HT-29 (cell line): ENCODE results near the gene CCT7. TPM values are rescaled to one million over a fixed set of nuclear protein-coding genes. Genes with fewer than 3 reads are reported as not detected.
A peak's percentile ranks its signal among the peaks of the same experiment; 100 is the strongest.
"Not testable (repeated sequence)": the region's sequence is repeated elsewhere in the genome, so short reads cannot be mapped to it uniquely, and the experiment has no call there.

ENCODE experiments used
- DNase-seq: peaks from one replicate; pipeline ENCODE4 v3.0.0-alpha.2; 2015; ENCODE audit warnings: low spot score
- total RNA-seq: library from RNA; depleted of rRNA; stranded (reverse); fragments of >200 nt; shearing (Covaris generic); gene quantifications from 2 replicates; pipeline ENCODE4 v1.2.3, GENCODE V29; 2014; rRNA removed

The CCT7 gene
- total RNA-seq, result 502 and 515 TPM in 2 replicates

DNA sequence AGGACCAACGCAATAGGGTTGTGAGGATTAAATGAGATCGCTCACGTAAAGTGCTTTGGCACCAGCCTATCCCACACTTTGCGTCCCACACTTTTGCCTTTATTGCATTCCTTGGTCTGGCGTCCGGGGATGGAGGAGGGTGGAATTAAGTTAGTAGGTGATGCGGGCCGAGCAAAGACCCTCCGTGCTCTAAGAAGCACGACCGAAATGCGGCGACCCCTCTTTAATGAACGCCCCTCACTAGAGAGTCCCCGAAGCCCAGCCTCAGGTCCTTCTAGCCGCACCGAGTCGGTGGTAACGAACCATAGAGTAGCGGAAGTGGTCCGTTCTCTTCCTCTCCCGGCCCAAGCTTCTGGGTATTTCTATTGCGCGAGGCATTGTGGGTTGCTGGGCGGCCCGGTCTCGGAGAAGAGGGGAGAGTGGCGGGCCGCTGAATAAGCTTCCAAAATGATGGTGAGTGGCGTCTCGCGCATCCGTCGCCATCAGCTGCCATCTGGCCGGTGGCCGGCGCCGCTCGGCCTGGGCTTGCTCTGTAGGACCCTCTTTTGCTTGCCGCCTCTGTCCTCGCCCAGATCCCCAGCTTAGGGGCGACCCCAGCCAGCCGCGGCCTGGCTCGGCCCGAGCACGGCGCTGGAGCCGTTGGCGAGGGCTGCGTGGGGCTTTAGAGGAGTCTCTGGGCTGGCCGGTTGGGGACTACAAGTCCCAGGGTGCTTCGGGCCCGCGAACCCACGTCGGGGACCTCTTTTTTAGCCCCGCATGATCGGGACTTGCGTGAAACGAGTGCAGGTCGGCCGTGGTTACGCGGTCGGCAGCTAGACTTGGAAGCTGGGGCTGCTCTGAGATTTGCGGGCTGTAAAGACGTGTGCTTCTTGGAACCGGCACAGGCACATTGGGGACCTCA is at the start of gene CCT7:
TSS of gene CCT7 (plus strand) at position 377 of the 901 bp plus-strand sequence. CDS start at position 448, 71 bp downstream.
- DNase-seq, result peak; percentile 92

DNA sequence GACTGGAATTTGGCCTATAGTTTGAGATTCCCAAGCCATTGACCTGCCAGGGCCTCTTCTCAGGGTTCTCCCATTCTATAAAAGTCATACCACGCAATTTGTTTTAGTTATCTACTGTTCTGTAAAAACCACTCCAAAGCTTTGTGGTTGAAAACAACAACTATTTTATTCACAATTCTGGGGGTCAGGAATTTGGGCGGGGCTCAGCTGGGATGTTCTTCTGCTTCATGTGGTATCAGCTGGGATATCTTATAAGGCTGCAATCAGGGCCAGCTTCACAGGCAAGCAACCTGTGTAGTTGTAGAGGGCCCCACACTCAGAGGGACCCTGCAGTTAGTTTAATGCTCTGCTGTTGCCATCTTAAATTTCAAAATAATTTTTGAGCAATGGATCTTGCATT is 48.1 kb upstream of the CCT7 start:
- DNase-seq, result no peak

DNA sequence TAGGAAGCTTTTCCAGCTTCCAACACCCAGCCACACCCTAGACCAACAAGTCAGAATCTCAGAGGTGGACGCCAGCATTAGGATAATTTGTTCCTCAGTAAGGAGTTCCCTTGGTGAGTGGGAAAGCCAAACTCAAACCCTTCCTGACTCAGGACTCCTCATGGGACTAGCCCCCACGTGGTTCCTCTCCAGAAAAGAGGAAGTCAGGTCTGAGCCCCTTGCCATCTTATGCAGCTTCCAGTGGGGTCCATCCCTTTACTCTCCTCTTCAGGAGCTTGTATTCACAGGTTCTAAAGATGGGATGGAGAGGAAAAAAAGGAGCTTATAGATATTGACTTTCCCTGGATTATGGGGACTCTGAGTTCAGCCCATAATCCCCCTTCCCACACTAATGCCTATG is 46.6 kb upstream of the CCT7 start:
- DNase-seq, result no peak

DNA sequence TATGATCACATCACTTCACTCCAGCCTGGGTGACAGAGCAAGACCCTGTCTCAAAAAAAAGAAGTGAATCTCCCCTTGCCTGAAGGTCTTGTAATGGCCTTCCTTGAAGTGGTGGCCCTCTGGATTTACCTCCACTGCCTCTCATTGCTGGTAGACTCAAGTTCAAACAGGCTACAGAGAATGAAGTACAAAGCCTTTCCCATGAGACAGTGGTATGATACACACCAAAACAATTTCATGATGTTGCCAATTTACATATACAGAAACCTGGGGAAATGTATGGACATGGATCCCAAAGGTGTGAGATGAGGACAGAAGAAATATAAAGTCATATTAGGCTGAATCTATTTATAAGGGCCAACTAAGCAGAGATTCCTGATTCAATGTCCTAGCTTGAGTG is 36.5 kb upstream of the CCT7 start:
- no peak for DNase-seq

DNA sequence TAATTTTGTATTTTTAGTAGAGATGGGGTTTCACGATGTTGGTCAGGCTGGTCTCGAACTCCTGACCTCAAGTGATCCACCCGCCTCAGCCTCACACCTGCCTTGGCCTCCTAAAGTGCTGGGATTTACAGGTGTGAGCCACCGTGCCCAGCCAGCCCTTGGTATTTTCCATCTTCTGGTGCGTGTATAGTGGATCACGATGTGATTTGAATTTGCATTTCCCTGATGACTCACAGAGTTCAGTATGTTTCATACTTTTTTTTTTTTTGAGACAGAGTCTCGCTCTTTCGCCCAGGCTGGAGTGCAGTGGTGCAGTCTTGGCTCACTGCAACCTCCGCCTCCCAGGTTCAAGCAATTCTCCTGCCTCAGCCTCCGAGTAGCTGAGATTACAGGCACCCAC is 33.8 kb upstream of the CCT7 start:
- DNase-seq, result not testable (repeated sequence)

DNA sequence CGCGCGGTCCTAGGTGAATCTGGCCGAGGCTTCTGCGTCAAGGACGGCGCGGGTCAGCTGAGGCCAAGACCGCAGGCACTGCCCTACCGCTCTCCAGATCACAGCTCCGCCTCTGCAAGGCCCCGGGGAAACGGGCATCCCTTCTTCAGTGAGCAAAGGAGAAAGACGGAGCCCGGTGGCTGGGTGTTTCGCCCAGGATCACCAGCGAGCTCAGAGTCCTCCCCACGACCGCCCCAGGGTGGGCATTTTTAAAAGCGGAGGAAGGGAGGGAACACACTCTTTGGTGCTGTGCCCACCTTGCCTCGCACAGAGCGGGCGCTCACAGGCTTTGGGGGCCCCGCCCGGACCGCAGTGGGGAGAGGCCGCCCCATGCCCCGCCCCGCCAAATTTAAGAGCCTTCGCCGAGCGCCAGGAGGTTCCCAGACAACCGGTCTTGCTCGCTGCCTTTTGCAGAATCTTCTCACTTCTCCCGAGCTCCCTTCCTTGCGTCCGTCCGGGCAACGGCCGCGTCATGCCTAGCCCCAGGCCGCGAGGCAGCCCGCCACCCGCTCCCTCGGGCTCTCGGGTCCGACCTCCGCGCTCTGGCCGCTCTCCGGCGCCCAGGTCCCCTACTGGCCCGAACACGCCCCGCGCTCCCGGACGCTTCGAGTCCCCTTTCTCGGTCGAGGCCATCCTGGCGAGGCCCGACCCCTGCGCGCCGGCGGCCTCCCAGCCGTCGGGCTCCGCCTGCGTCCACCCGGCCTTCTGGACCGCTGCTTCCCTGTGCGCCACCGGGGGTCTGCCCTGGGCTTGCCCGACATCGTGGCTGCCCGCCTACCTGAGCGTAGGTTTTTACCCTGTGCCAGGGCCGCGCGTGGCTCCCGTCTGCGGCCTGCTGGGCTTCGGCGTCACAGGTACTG is 31.7 kb upstream of the CCT7 start, which contains the start of gene NOTO:
TSS of gene NOTO (plus strand) at position 419 of the 899 bp plus-strand sequence. CDS start at position 512, 93 bp downstream.
- no peak for DNase-seq

DNA sequence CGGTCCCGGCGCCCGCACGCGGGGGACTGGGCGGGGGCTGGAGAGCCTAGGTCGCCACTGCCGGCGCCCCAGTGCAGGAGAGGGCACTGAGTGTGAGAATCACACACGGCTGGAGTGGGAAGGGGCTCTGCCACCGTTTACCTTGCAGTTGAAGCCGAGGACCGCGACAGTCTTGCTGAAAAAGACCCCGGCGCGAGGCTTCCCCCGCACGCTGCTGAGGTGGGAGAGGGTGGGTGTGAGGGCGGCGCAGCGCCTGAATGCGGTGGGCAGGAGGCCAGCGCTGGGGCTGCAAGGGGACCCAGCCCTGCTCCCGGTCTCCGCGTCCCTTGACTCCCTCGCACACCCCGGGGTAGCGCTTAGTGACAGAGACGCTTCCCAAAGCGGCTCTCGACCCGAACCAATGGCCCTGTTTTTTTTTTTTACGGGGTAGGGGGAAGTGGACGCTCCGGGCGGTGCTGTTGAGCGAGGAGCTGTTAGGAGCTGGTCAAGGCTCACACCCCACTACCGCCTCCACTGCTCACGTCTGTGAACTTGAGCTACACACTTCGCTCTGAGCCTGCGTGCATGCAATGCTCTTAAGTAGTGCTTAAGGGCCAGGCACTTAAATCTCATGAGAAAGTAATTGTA is 30.9 kb upstream of the CCT7 start:
- no peak for DNase-seq

DNA sequence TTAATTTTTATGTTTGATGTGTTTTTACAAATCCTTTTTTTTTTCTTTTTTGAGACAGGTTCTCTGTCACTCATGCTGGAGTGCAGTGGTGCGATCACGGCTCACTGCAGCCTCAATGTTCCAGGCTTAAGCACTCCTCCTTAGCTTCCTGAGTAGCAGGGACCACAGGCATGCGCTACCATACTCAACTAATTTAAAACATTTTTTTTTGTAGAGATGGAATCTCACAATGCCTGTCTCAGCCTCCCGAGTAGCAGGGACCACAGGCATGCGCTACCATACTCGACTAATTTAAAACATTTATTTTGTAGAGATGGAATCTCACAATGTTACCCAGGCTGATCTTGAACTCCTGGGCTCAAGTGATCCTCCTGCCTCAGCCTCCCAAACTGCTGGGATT is 28.5 kb upstream of the CCT7 start:
- no peak for DNase-seq

DNA sequence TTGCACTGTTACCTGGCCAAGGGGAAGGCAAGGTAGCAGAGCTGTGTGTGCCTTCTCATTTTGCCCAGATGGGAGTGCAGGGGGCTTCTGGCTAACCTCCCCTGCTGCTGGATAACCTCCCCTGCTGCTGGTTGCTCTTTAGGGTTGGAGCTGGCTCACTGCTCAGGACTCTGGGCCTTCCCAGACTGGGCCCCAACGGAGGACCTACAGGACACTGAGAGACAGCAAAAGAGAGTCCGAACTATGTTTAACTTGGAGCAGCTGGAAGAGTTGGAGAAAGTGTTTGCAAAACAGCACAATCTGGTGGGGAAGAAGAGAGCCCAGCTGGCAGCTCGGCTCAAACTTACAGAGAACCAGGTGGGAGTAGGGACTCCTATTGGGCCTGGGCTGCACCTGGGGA is 25.9 kb upstream of the CCT7 start:
- DNase-seq, result no peak

DNA sequence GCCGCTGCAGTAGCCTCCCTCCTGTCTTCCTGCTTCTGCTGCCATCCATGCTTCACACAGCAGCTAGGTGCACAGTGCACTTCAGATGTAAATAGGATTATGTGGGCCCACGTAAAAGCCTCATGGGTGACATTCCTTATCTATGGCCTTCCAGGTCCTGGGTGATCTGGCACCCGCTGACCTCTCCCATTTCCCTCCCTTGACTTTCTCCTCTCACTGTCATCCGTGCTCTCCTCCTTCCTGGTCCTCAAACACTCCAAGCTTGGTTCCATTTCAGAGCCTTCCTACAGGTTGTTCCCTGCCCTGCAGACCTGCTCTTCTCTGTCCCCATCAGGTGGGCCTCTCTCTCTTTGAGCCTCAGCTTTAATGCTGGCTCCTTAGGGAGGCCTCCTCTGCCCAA is 24.1 kb upstream of the CCT7 start:
- no peak for DNase-seq

DNA sequence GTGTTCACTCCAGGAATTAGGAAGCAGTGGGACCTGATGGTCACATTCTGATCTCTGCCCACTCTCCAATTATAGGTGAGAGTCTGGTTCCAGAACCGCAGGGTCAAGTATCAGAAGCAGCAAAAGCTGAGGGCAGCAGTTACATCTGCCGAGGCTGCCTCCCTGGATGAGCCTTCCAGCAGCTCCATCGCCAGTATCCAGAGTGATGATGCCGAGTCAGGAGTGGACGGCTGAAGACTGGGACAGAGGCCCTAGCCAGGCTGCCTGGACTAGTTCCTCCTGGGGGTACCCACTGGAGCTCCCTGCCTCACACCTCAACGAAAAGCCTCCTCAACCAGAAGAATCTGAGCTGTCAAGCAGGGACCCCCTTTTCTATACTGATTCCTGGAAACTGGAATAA is 23.4 kb upstream of the CCT7 start:
- DNase-seq, result no peak

DNA sequence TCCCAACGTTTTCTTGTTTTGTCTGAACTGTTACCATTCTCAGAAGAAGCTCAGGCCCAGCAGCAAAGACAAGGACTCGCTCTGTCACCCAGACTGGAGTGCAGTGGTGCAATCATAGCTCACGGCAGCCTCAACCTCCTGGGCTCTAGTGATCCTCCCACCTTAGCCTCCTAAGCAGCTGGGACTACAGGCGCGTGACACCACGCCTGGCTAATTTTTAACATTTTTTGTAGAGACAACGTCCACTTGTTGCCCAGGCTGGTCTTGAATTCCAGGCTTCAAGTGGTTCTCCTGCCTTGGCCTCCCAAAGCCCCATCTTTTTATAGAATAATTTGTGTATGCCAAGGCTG is 22.0 kb upstream of the CCT7 start:
- DNase-seq, result no peak

DNA sequence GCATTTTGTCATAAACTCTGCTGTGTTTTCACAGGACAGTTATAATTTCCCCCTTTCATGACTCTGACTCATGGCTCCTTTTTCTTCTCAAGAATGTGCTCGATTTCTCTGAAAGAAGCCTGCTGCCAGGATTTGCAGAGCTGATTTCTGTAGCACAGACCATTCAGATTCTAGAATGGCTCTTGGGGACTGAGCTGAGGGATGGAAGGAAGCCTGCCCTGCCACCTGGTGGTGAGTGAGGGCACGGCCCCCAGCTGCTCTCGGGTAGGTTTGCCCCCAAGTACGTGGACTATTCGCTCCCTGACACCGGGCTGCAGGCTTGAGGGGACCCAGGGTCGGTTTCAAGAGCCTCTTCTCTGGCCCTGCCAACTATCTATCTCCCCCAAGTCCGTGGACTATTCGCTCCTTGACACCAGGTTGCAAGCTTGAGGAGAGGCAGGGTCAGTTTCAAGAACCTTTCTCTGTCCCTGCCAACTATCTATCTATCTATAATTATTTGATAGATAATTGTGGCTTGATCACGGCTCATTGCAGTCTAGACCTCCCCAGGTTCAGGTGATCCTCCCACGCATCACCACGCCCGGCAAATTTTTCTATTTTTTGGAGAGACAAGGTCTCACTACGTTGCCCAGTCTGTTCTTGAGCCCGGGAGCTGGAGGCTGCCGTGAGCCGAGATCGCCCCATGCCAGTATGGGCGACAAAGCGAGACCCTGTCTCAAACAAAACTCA is 21.5 kb upstream of the CCT7 start:
- peak; percentile 80 for DNase-seq

DNA sequence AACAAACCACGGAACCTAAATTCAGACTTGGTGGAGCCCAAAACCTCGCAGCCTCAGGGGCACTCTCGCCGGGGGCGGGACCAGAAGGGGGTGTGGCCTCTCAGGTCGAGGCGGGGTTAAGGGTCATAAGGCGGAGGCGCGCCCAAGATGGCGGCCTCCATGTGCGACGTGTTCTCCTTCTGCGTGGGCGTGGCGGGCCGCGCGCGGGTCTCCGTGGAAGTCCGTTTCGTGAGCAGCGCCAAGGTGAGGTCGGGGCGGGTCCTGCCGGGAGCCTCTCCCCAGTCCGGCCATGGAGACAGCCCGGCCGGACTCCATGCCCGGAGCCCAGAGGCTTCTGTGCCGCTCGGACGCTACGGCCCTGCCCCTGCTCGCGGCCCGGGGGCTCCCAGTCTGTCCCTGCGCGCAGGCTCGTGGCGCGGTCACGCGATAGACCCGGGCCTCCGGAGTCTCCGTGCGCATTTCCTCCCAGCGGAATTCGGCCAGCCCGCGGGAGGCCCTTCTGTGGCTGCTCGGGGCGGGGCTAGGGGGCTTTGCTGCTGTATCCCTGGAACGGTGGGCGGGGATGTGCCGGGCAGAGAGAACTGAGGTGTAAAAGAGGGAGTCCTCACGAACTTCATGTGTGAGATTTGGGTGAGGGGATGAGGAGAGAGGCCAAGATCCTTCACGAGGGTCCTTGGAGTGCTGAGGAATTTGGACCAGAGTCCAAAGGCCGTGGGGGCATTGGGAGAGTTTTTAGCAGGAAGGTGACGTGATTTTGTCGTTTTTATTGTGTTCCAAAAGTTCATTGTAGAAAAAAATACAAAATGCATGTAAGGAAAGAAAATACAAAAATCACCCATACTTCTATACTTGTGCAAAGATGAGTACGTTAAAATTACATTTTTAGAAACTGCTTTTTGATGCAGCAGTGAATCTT is 19.7 kb upstream of the CCT7 start, which contains the start of gene SMYD5:
TSS of gene SMYD5 (plus strand) at position 126 of the 916 bp plus-strand sequence. CDS start at position 148, 22 bp downstream.
- DNase-seq, result peak; percentile 81

DNA sequence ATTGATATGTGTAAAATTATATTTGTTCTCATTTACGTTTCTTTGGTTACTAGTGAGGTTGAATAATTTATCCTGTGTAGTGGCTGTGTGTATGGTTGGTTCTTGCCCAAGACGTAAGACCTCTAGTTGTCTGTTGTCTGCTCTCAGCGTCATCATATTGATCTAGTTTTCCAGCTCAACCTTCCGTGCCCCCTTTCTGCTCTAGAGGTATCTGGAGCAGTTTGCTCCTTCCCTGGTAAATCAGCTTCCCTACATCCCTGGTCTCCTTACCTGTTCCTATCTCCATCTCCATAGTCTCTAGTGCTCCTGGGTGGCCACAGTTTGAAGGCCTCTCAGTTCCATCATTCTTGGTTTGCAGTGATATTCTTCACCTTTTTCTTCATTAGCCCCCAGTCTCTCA is 18.9 kb upstream of the CCT7 start:
- no peak for DNase-seq

DNA sequence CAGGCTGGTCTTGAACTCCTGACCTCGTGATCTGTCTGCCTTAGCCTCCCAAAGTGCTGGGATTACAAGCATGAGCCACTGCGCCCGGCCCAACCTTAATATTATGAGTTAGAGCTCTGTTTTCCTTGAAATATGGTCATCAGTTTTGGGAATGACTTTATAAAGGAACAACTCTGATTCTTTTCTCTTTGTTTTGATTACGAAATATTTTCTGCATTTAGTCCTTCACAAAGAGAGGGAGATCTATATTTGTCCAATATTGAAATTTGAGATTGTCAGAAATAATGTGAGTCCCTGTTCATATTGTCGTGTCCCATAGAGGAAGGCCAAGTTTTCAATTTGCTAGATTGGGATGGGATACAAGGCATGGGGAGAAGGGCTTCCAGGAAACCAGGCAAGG is 16.9 kb upstream of the CCT7 start:
- no peak for DNase-seq

DNA sequence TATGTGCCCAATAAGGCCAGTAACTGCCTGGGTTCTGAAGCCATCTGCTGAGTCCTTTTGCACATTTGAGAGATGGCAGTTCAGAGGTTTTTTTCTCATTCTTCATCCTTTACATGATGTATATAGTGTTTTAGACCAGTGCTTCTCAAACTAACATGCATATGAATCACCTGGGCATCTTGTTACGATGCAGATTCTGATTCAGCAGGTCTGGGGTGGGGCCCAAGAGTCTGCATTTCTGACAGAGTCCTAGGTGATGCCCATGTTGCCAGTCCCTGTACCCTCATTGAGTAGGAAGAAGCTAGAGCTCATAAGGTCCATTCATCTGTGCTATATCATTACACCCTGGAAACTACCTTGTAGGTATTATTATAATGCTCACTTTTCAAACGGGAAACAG is 16.3 kb upstream of the CCT7 start:
- DNase-seq, result no peak

DNA sequence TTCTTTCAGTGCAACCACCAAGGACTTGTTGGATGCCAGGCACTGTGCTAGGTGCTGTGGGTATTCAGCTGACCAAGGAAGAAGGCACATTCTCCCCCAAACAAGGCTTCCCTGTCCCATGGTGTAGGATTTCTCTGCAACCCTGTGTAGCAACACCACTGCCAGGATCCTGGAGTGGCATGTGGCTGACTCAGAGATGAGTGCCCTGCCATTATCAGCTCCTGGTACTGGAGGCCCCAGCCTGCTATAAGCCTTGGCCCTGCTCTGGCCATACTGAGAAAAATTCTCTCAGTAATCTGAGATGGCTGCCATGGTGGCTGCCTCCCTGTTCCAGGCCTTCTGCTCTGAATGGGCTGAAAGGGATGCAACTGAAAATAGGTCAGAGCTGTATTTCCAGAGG is 15.8 kb upstream of the CCT7 start:
- DNase-seq, result no peak

DNA sequence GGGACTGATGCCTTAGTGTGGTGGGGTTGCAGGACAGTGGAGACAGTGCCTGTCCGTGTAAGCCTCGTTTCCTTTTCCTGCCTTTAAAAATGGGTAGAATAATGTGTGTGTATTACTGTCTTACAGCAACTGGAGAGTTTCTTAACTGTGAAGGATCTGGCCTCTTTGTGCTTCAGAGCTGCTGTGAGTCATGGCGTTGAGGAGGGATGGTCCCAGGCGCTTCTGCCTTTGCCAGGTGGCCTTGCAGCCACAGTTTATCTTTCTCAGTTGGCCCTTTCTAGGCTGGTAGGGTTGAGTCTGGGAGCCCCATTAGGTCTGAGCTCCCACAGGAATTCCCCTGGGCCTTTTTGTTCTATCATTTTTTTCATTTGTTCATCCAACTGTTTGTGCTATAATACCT is 10.3 kb upstream of the CCT7 start:
- no peak for DNase-seq
